ENCODE results near the gene SUN2.

DNA sequence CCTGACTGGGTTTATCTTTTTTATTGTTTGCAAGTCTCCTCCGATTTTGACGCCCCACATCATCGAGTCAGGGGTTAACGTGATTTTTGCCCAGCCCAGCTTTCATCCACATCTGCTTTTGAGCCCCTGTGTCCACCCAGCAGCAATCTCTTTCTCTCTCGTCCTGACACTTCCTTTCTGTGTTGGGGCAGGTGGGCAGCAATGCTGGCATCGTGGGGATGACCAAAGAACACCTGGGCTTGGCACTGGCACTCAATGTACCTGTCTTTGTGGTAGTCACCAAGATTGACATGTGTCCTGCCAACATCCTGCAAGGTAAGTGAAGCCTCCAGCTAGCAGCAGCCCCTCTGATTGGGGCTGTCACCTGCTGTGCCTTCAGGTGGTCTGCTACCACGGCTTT, 34.2 kb downstream of the SUN2 start:
- no peak for TF ChIP-seq POLR2A (IDR thresholded peaks at IDR 0.05)
- TF ChIP-seq, protein P1, sequence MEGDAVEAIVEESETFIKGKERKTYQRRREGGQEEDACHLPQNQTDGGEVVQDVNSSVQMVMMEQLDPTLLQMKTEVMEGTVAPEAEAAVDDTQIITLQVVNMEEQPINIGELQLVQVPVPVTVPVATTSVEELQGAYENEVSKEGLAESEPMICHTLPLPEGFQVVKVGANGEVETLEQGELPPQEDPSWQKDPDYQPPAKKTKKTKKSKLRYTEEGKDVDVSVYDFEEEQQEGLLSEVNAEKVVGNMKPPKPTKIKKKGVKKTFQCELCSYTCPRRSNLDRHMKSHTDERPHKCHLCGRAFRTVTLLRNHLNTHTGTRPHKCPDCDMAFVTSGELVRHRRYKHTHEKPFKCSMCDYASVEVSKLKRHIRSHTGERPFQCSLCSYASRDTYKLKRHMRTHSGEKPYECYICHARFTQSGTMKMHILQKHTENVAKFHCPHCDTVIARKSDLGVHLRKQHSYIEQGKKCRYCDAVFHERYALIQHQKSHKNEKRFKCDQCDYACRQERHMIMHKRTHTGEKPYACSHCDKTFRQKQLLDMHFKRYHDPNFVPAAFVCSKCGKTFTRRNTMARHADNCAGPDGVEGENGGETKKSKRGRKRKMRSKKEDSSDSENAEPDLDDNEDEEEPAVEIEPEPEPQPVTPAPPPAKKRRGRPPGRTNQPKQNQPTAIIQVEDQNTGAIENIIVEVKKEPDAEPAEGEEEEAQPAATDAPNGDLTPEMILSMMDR (IDR thresholded peaks at IDR 0.05), result no peak

Data from right lobe of liver (tissue), 4 donors.